Kidney epithelial cell (primary cell): ENCODE data around the gene FAM3A. TPM values are rescaled to one million over a fixed set of nuclear protein-coding genes. Genes with fewer than 3 reads are reported as not detected.

ENCODE experiments used
- DNase-seq: peaks from one replicate; pipeline ENCODE4 v3.0.0-alpha.2; 2010; ENCODE audit warnings: low read depth
- H3K27me3 ChIP-seq: 2 replicates; pipeline ENCODE4 v1.6.0; 2011; ENCODE audit warnings: low read length; ENCODE audit not compliant: control insufficient read depth, insufficient read depth
- H3K36me3 ChIP-seq: 2 replicates; pipeline ENCODE4 v1.5.1; 2011; ENCODE audit warnings: low read length; ENCODE audit not compliant: control insufficient read depth, insufficient read depth
- H3K4me3 ChIP-seq: 2 replicates; pipeline ENCODE4 v1.5.1; 2011; ENCODE audit warnings: low read depth, mild to moderate bottlenecking, control low read depth, low read length
- total RNA-seq: library from RNA; depleted of rRNA; stranded (reverse); fragments of >200 nt; gene quantifications from 2 replicates; pipeline ENCODE4 v1.2.3, GENCODE V29; 2015
- TF ChIP-seq, protein P1 (sequence below): IDR thresholded peaks from 2 replicates; pipeline ENCODE4 v1.5.1; 2011; ENCODE audit warnings: mild to moderate bottlenecking, moderate library complexity, low read length, control low read depth, inconsistent platforms; ENCODE audit not compliant: insufficient read depth, poor library complexity, severe bottlenecking

The FAM3A gene
- total RNA-seq, 1 donor from 2014 or later, result 32.3 TPM

DNA sequence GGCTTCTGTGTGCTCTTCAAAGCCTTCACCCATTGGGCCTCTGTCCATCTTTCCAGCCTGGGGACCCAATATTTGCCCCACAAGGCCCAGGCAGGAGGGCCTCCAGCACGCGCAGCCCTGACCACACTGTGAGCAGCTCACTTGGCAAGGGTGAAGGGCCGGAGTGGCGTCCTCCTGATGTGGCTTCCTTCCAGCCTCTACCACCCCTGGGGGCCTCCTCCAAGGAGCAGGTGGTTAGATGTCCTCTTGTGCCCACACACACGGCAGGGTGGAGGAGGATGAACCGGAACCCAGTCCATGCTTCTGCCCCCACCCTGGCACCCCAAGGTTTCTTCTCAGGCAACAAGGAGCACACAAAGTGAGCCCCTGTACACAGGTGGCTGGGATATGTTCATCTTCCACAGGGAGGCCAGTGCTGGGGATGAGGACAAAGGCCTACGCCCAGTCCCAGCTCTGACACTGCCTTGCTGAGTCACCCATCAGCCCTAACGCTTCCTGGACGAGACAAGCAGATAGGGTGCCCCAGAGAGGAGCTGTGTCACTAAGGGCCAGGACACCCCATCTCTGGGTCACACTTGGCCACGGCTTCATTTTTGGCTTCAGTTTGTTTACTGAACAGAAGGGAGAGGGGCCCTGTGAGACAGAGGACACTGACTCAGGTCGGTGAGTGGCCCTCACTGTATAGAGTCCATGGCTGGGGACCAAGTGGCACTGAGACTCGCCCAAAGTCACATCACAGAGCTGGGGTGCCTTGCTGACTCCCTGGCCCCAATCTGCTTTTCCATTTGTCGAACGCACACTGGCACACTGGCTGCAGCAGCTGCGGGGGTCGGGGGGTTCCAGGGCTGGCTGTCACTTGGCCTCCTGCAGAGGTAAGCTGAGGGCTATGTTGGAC, 31.5 kb downstream of the FAM3A start:
- H3K36me3 ChIP-seq, result no peaks in the 10 kb centered on the region
- TF ChIP-seq, protein P1, sequence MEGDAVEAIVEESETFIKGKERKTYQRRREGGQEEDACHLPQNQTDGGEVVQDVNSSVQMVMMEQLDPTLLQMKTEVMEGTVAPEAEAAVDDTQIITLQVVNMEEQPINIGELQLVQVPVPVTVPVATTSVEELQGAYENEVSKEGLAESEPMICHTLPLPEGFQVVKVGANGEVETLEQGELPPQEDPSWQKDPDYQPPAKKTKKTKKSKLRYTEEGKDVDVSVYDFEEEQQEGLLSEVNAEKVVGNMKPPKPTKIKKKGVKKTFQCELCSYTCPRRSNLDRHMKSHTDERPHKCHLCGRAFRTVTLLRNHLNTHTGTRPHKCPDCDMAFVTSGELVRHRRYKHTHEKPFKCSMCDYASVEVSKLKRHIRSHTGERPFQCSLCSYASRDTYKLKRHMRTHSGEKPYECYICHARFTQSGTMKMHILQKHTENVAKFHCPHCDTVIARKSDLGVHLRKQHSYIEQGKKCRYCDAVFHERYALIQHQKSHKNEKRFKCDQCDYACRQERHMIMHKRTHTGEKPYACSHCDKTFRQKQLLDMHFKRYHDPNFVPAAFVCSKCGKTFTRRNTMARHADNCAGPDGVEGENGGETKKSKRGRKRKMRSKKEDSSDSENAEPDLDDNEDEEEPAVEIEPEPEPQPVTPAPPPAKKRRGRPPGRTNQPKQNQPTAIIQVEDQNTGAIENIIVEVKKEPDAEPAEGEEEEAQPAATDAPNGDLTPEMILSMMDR, result no peak
- DNase-seq, result no peak
- H3K4me3 ChIP-seq, result no peak overlapping the region
- H3K27me3 ChIP-seq, result no peaks in the 10 kb centered on the region

DNA sequence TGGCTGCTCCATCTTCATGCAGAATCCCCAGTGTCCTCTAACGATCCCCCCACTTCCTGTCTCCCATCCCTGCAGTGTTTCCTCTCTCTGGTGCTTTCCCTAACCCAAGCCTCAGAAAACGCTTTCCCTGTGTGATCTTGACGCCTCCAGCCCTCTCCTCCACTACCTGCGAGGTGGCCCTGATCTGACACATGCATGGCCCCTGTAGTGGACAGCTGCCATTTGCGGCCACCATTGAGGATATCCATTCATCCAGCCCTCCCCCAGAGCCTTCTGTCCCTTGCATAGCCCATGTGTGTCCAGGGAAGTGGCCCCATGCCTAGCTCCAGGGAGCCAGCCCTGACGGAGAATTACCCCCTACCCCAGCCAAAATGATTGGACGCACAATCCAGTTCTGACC, 32.7 kb downstream of the FAM3A start:
- H3K36me3 ChIP-seq, result no peaks in the 10 kb centered on the region
- H3K27me3 ChIP-seq, result no peaks in the 10 kb centered on the region
- TF ChIP-seq, protein P1, result no peak
- DNase-seq, result no peak
- H3K4me3 ChIP-seq, result no peak overlapping the region

DNA sequence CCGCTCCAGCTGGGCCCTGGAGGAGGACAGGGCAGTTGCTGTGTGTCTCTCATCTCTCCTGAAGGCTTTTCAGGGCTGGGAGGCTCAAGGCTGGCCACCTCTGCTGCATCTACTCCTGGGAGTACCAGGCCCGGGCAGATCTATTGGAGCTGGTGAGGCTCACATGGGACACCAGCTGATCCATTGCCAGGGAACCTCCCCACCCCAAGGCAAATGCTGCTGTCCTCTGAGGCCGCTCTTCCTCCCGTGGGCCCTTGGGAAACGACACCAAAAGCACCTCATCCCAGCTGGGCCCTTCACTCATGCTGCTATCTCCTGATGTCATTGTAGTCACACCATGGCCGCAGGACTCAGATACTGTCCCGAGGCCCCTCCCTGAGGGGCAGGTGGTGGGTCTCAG, 33.2 kb downstream of the FAM3A start:
- Histone ChIP-seq H3K27me3 (no peaks in the 10 kb centered on the region), H3K4me3 (no peak overlapping the region), H3K36me3 (no peaks in the 10 kb centered on the region)
- DNase-seq, result no peak
- TF ChIP-seq, protein P1, result no peak

DNA sequence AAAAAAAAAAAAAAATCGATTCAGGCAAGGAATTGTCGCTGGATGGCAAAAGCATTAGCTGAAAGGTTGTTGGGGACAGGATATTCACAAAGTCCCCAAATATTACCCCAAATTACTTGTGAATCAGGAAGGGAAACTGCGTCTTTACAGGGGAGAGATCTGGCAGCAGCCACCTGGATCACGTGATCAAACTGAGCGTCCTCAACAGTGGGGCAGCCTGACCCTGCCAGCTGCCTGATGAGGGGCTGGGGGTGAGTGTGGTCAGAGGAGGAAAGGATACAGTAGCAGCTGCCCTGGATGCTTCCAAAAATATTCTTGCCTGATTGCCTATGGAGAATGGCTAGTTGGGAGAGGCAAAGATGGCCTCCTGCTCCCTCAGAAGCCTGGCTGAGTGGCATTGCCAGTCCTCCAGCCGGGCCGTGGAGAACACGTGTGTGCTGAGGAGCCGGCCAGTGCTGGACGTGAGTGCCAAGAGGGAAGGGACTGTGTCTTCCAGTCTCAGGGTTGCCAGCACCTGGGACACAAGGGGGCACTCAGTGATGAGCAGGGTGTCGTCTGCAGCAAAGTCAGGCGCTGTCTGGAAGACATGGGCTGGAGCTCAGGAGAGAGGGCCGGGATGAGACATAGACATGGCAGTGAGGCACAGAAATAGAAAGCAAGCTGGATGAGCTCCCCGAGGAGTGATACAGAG, 34.0 kb downstream of the FAM3A start:
- H3K27me3 ChIP-seq, result no peaks in the 10 kb centered on the region
- no peak for DNase-seq
- H3K4me3 ChIP-seq, result no peak overlapping the region
- TF ChIP-seq, protein P1, result no peak
- no peaks in the 10 kb centered on the region for H3K36me3 ChIP-seq

DNA sequence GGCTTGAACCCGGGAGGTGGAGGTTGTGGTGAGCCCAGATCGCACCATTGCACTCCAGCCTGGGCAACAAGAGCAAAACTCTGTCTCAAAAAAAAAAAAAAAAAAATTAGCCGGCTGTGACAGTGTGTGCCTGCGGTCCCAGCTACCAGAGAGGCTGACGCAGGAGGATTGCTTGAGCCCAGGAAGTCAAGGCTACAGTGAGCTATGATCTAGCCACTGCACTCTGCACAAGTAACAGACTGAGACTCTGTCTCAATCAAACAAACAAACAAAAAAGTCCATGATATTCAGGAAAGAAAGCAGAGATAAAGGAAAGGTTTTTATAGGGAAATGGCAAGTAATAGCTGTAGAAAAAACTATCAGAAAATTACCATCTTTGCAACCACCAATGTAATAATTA, 34.8 kb downstream of the FAM3A start:
- TF ChIP-seq, protein P1, result no peak
- Histone ChIP-seq H3K4me3 (no peak overlapping the region), H3K27me3 (no peaks in the 10 kb centered on the region), H3K36me3 (no peaks in the 10 kb centered on the region)
- no peak for DNase-seq
